Measurements from ENCODE around the gene TTC7B. TPM values are rescaled to one million over a fixed set of nuclear protein-coding genes. Genes with fewer than 3 reads are reported as not detected.
A peak's percentile ranks its signal among the peaks of the same experiment; 100 is the strongest.

TTC7B gene
- total RNA-seq, 4 donors from 2014 or later, result 8.4 to 11.2 (median 9.2) TPM

- Histone ChIP-seq H3K4me1 (peaks cover 0 to 14% (median 12%) of the 10 kb centered on the region in 4 donors), H3K36me3 (no peaks in the 10 kb centered on the region), H3K9me3 (no peaks in the 10 kb centered on the region), H3K27ac (peak overlapping the region in 3 of 4 donors; percentile 48 to 75 (median 62)), H3K27me3 (no peaks in the 10 kb centered on the region), H3K4me3 (peak overlapping the region in 1 of 4 donors; percentile 15)
- in situ Hi-C loops (cut with MboI; ENCODE audit: low pct_ligation_motif_present in 1 of 4, low pct_unique_long_range_greater_than_20kb in 1 of 4, low sequenced_read_pairs in 3 of 4) (no loop called here), intact Hi-C loops (cut with DNase I; ENCODE audit: low total_unique reads) (loop anchor here (10.0 kb wide), 1 partner anchor 119 kb away; no protein-coding TSS in a partner anchor)
- WGBS, 2 donors (ENCODE audit: low coverage in 1 of 2), result 82% methylated on average over 21 of the region's 21 CpGs; no CpG with 5 or more reads in 1 of the 2 donors
- no peak for TF ChIP-seq POLR2A (IDR thresholded peaks at IDR 0.05)
- no peak for TF ChIP-seq EP300 (IDR thresholded peaks at IDR 0.05; ENCODE audit: low read depth)
- TF ChIP-seq, protein P1, sequence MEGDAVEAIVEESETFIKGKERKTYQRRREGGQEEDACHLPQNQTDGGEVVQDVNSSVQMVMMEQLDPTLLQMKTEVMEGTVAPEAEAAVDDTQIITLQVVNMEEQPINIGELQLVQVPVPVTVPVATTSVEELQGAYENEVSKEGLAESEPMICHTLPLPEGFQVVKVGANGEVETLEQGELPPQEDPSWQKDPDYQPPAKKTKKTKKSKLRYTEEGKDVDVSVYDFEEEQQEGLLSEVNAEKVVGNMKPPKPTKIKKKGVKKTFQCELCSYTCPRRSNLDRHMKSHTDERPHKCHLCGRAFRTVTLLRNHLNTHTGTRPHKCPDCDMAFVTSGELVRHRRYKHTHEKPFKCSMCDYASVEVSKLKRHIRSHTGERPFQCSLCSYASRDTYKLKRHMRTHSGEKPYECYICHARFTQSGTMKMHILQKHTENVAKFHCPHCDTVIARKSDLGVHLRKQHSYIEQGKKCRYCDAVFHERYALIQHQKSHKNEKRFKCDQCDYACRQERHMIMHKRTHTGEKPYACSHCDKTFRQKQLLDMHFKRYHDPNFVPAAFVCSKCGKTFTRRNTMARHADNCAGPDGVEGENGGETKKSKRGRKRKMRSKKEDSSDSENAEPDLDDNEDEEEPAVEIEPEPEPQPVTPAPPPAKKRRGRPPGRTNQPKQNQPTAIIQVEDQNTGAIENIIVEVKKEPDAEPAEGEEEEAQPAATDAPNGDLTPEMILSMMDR (IDR thresholded peaks at IDR 0.05), result no peak
- no peak for TF ChIP-seq POLR2AphosphoS5 (IDR thresholded peaks at IDR 0.05)
- DNase-seq, result no peak
Measured at GRCh38 chr14:90555126-90556011, 260.9 kb downstream of the TTC7B start.

GRCh38 chr14:90554341-90554740, 261.9 kb downstream of the TTC7B start:
- no peak for TF ChIP-seq EP300 (IDR thresholded peaks at IDR 0.05; ENCODE audit: low read depth)
- in situ Hi-C loops (cut with MboI; ENCODE audit: low pct_ligation_motif_present in 1 of 4, low pct_unique_long_range_greater_than_20kb in 1 of 4, low sequenced_read_pairs in 3 of 4) (no loop called here), intact Hi-C loops (cut with DNase I; ENCODE audit: low total_unique reads) (loop anchor here (10.0 kb wide), 1 partner anchor 120 kb away; no protein-coding TSS in a partner anchor)
- H3K4me1 ChIP-seq, result peaks cover 0 to 14% (median 12%) of the 10 kb centered on the region in 4 donors
- H3K27ac ChIP-seq, result peak overlapping the region in 3 of 4 donors; percentile 56 to 81 (median 75)
- no peaks in the 10 kb centered on the region for H3K36me3 ChIP-seq
- no peak overlapping the region for H3K4me3 ChIP-seq
- H3K27me3 ChIP-seq, result no peaks in the 10 kb centered on the region
- H3K9me3 ChIP-seq, result no peaks in the 10 kb centered on the region
- WGBS, 2 donors (ENCODE audit: low coverage in 1 of 2), result 84% methylated on average over 13 of the region's 13 CpGs; no CpG with 5 or more reads in 1 of the 2 donors
- no peak for DNase-seq

DNA sequence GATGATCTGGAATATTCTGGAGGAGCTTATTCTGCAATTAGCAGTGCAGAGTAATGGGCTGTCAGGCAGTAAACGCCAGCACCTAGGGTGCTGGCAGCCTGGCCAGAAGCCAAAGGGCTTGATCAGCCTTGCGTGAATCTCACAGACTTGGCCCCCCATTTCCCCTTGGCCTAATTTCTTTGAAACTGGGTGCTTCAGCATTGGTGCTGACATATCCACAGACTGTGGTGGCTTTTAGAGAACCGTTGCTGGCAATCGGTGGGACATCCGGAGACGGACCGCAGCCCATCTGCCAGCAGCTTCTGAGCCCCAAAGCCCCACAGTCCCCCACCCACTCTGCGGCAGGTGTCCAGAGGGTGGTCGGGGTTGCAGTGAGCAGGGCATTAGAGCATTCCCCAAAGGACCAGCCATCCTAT, 262.3 kb downstream of the TTC7B start:
- TF ChIP-seq POLR2A (IDR thresholded peaks at IDR 0.05) (no peak), POLR2AphosphoS5 (IDR thresholded peaks at IDR 0.05) (no peak)

GRCh38 chr14:90553298-90553920, 262.8 kb downstream of the TTC7B start:
- Histone ChIP-seq H3K36me3 (no peaks in the 10 kb centered on the region), H3K27me3 (no peaks in the 10 kb centered on the region), H3K4me3 (no peak overlapping the region), H3K4me1 (peaks cover 0 to 14% (median 12%) of the 10 kb centered on the region in 4 donors), H3K27ac (peak overlapping the region; percentile 11 to 81 (median 74)), H3K9me3 (no peaks in the 10 kb centered on the region)
- WGBS, 2 donors (ENCODE audit: low coverage in 1 of 2), result 83% methylated on average over 14 of the region's 14 CpGs; no CpG with 5 or more reads in 1 of the 2 donors
- in situ Hi-C loops (cut with MboI; ENCODE audit: low pct_ligation_motif_present in 1 of 4, low pct_unique_long_range_greater_than_20kb in 1 of 4, low sequenced_read_pairs in 3 of 4), result no loop called here
- intact Hi-C loops (cut with DNase I; ENCODE audit: low total_unique reads), result loop anchor here (10.0 kb wide), 1 partner anchor 121 kb away; no protein-coding TSS in a partner anchor
- TF ChIP-seq EP300 (IDR thresholded peaks at IDR 0.05; ENCODE audit: low read depth) (no peak), POLR2AphosphoS5 (IDR thresholded peaks at IDR 0.05) (no peak), POLR2A (IDR thresholded peaks at IDR 0.05) (no peak)
- TF ChIP-seq, protein P1 (IDR thresholded peaks at IDR 0.05), result no peak
- no peak for DNase-seq

More for the DNA sequence above, 262.3 kb downstream of the TTC7B start:
- intact Hi-C loops (cut with DNase I; ENCODE audit: low total_unique reads) (loop anchor here (10.0 kb wide), 1 partner anchor 121 kb away; no protein-coding TSS in a partner anchor), in situ Hi-C loops (cut with MboI; ENCODE audit: low pct_ligation_motif_present in 1 of 4, low pct_unique_long_range_greater_than_20kb in 1 of 4, low sequenced_read_pairs in 3 of 4) (no loop called here)
- Histone ChIP-seq H3K27me3 (no peaks in the 10 kb centered on the region), H3K4me3 (no peak overlapping the region), H3K4me1 (peaks cover 0 to 14% (median 12%) of the 10 kb centered on the region in 4 donors), H3K36me3 (no peaks in the 10 kb centered on the region), H3K9me3 (no peaks in the 10 kb centered on the region), H3K27ac (peak overlapping the region; percentile 11 to 81 (median 66))
- DNase-seq, result no peak
- 73% methylated on average over 8 of the region's 9 CpGs; no CpG with 5 or more reads in 1 of the 2 donors for WGBS, 2 donors (ENCODE audit: low coverage in 1 of 2)
